Upper lobe of left lung (tissue), 4 donors: ENCODE measurements around the gene MACROD2.

Experiments used
- CTCF ChIP-seq, 6 experiments: fragments of 450-650 bp in 4 of 6; fragments of 200-600 bp in 2 of 6; sonication (generic) in 2 of 6; IDR thresholded peaks; one replicate each; pipeline ENCODE4 v1.5.1; 2016 to 2019; ENCODE audit warnings: antibody characterized with exemption in 6 of 6
- EP300 ChIP-seq, 4 donors: sonication (generic); formaldehyde crosslinking; IDR thresholded peaks; one replicate each; pipeline ENCODE4 v1.5.1; 2017; ENCODE audit warnings: antibody characterized with exemption in 4 of 4, control low read depth in 2 of 4
- POLR2A ChIP-seq, 4 donors: fragments of 450-650 bp; IDR thresholded peaks; one replicate each; pipeline ENCODE4 v1.5.1; 2016 to 2017; ENCODE audit warnings: antibody characterized with exemption in 4 of 4, mild to moderate bottlenecking in 2 of 4

- TF ChIP-seq CTCF (IDR thresholded peaks at IDR 0.05) (no peak), EP300 (IDR thresholded peaks at IDR 0.05) (no peak), POLR2A (IDR thresholded peaks at IDR 0.05) (no peak)
These were observed 1210.4 kb downstream of the MACROD2 start for GRCh38 chr20:15205719-15206118.
